Stimulated activated naive B cell treated with anti-CD40 and anti-IgM and Interleukin-4, amounts not matched to agents 10 μg/mL and 1 μg/mL and 100 μg/mL, for 72 hours (primary cell): ENCODE results near the gene MACROD2.
A peak's percentile ranks its signal among the peaks of the same experiment; 100 is the strongest.

ENCODE experiments used
- ATAC-seq, 2 donors: fragments of 150-1000 bp; cut with Tn5 transposase; replicated peaks; 2 replicates each; pipeline ENCODE4 v1.10.0; 2021; ENCODE audit warnings: moderate library complexity in 1 of 2
- DNase-seq: peaks from one replicate; pipeline ENCODE4 v3.0.0; 2021
- H3K27ac Mint-ChIP-seq: one replicate; pipeline ENCODE4 v1.8.0; 2022; ENCODE audit warnings: mild to moderate bottlenecking, mixed read lengths
- H3K27me3 Mint-ChIP-seq, 2 donors: one replicate each; pipeline ENCODE4 v1.8.0; 2022; ENCODE audit warnings: mixed read lengths in 2 of 2
- H3K36me3 Mint-ChIP-seq, 2 donors: one replicate each; pipeline ENCODE4 v1.8.0; 2022; ENCODE audit warnings: mixed read lengths in 2 of 2, mild to moderate bottlenecking in 1 of 2
- H3K4me1 Mint-ChIP-seq, 2 donors: one replicate each; pipeline ENCODE4 v1.8.0; 2022; ENCODE audit warnings: mixed read lengths in 2 of 2, mild to moderate bottlenecking in 1 of 2
- H3K4me3 Mint-ChIP-seq, 2 donors: one replicate each; pipeline ENCODE4 v1.8.0; 2022; ENCODE audit warnings: mild to moderate bottlenecking in 2 of 2, mixed read lengths in 2 of 2, moderate library complexity in 1 of 2
- H3K9me3 Mint-ChIP-seq, 2 donors: one replicate each; pipeline ENCODE4 v1.8.0; 2022; ENCODE audit warnings: mixed read lengths in 2 of 2, mild to moderate bottlenecking in 1 of 2

Gene MACROD2

GRCh38 chr20:14422892-14423291 is 427.6 kb downstream of the MACROD2 start:
- no peak overlapping the region for H3K27ac Mint-ChIP-seq
- ATAC-seq (no peak), DNase-seq (no peak)

GRCh38 chr20:14431568-14431967 is 436.3 kb downstream of the MACROD2 start:
- Mint-ChIP-seq H3K36me3 (no peaks in the 10 kb centered on the region), H3K27ac (no peak overlapping the region), H3K9me3 (peaks cover 0 to 4% of the 10 kb centered on the region in 2 donors), H3K4me3 (no peak overlapping the region), H3K27me3 (no peaks in the 10 kb centered on the region), H3K4me1 (no peaks in the 10 kb centered on the region)
- ATAC-seq (peak in 1 of 2 donors; percentile 51), DNase-seq (no peak)

More at GRCh38 chr20:14422892-14423291, 427.6 kb downstream of the MACROD2 start:
- no peaks in the 10 kb centered on the region for H3K27me3 Mint-ChIP-seq
- no peaks in the 10 kb centered on the region for H3K36me3 Mint-ChIP-seq
- no peaks in the 10 kb centered on the region for H3K9me3 Mint-ChIP-seq
- no peaks in the 10 kb centered on the region for H3K4me1 Mint-ChIP-seq
- H3K4me3 Mint-ChIP-seq: no peak overlapping the region

GRCh38 chr20:14432085-14432484 is 436.8 kb downstream of the MACROD2 start:
- no peaks in the 10 kb centered on the region for H3K27me3 Mint-ChIP-seq
- no peaks in the 10 kb centered on the region for H3K4me1 Mint-ChIP-seq
- H3K27ac Mint-ChIP-seq: no peak overlapping the region
- peaks cover 0 to 4% of the 10 kb centered on the region in 2 donors for H3K9me3 Mint-ChIP-seq
- ATAC-seq: no peak
- no peak for DNase-seq
- no peak overlapping the region for H3K4me3 Mint-ChIP-seq
- H3K36me3 Mint-ChIP-seq: no peaks in the 10 kb centered on the region

GRCh38 chr20:14432597-14432996 is 437.3 kb downstream of the MACROD2 start:
- Mint-ChIP-seq H3K4me3 (no peak overlapping the region), H3K36me3 (no peaks in the 10 kb centered on the region), H3K9me3 (peaks cover 0 to 4% of the 10 kb centered on the region in 2 donors), H3K4me1 (no peaks in the 10 kb centered on the region), H3K27ac (no peak overlapping the region), H3K27me3 (no peaks in the 10 kb centered on the region)
- no peak for ATAC-seq
- DNase-seq: no peak

GRCh38 chr20:14434384-14435136 is 439.2 kb downstream of the MACROD2 start:
- Mint-ChIP-seq H3K4me3 (no peak overlapping the region), H3K27ac (no peak overlapping the region), H3K27me3 (no peaks in the 10 kb centered on the region), H3K9me3 (peaks cover 0 to 11% of the 10 kb centered on the region in 2 donors), H3K36me3 (no peaks in the 10 kb centered on the region), H3K4me1 (no peaks in the 10 kb centered on the region)
- DNase-seq: no peak
- ATAC-seq: no peak

GRCh38 chr20:14441201-14441600 is 445.9 kb downstream of the MACROD2 start:
- no peak for DNase-seq
- H3K27me3 Mint-ChIP-seq: no peaks in the 10 kb centered on the region
- H3K27ac Mint-ChIP-seq: no peak overlapping the region
- no peaks in the 10 kb centered on the region for H3K4me1 Mint-ChIP-seq
- peaks cover 2 to 10% of the 10 kb centered on the region in 2 donors for H3K9me3 Mint-ChIP-seq
- ATAC-seq: no peak
- H3K36me3 Mint-ChIP-seq: no peaks in the 10 kb centered on the region
- no peak overlapping the region for H3K4me3 Mint-ChIP-seq

- ATAC-seq (no peak), DNase-seq (no peak)
- Mint-ChIP-seq H3K4me1 (no peaks in the 10 kb centered on the region), H3K36me3 (no peaks in the 10 kb centered on the region), H3K9me3 (peaks cover 0 to 5% of the 10 kb centered on the region in 2 donors), H3K27ac (no peak overlapping the region), H3K27me3 (no peaks in the 10 kb centered on the region), H3K4me3 (no peak overlapping the region)
Observed at GRCh38 chr20:14444106-14444505, 448.8 kb downstream of the MACROD2 start.

GRCh38 chr20:14445310-14445709 is 450.0 kb downstream of the MACROD2 start:
- no peaks in the 10 kb centered on the region for H3K4me1 Mint-ChIP-seq
- ATAC-seq (no peak), DNase-seq (no peak)
- no peak overlapping the region for H3K4me3 Mint-ChIP-seq
- H3K27ac Mint-ChIP-seq: no peak overlapping the region
- H3K36me3 Mint-ChIP-seq: no peaks in the 10 kb centered on the region
- no peaks in the 10 kb centered on the region for H3K27me3 Mint-ChIP-seq
- peaks cover 0 to 5% of the 10 kb centered on the region in 2 donors for H3K9me3 Mint-ChIP-seq

GRCh38 chr20:14445902-14446301 is 450.6 kb downstream of the MACROD2 start:
- ATAC-seq: no peak
- no peak for DNase-seq
- no peak overlapping the region for H3K4me3 Mint-ChIP-seq
- peaks cover 0 to 5% of the 10 kb centered on the region in 2 donors for H3K9me3 Mint-ChIP-seq
- no peak overlapping the region for H3K27ac Mint-ChIP-seq
- H3K36me3 Mint-ChIP-seq: no peaks in the 10 kb centered on the region
- no peaks in the 10 kb centered on the region for H3K27me3 Mint-ChIP-seq
- no peaks in the 10 kb centered on the region for H3K4me1 Mint-ChIP-seq

GRCh38 chr20:14446446-14446845 is 451.1 kb downstream of the MACROD2 start:
- H3K27ac Mint-ChIP-seq: no peak overlapping the region
- no peak for DNase-seq
- H3K27me3 Mint-ChIP-seq: no peaks in the 10 kb centered on the region
- H3K36me3 Mint-ChIP-seq: no peaks in the 10 kb centered on the region
- peaks cover 0 to 5% of the 10 kb centered on the region in 2 donors for H3K9me3 Mint-ChIP-seq
- no peaks in the 10 kb centered on the region for H3K4me1 Mint-ChIP-seq
- no peak for ATAC-seq
- H3K4me3 Mint-ChIP-seq: no peak overlapping the region

GRCh38 chr20:14449323-14449722 is 454.0 kb downstream of the MACROD2 start:
- DNase-seq (no peak), ATAC-seq (no peak)
- no peaks in the 10 kb centered on the region for H3K36me3 Mint-ChIP-seq
- peaks cover 0 to 3% of the 10 kb centered on the region in 2 donors for H3K9me3 Mint-ChIP-seq
- no peak overlapping the region for H3K4me3 Mint-ChIP-seq
- H3K27me3 Mint-ChIP-seq: no peaks in the 10 kb centered on the region
- H3K27ac Mint-ChIP-seq: no peak overlapping the region
- no peaks in the 10 kb centered on the region for H3K4me1 Mint-ChIP-seq

GRCh38 chr20:14450256-14450655 is 454.9 kb downstream of the MACROD2 start:
- DNase-seq (no peak), ATAC-seq (no peak)
- Mint-ChIP-seq H3K27me3 (no peaks in the 10 kb centered on the region), H3K36me3 (no peaks in the 10 kb centered on the region), H3K4me1 (no peaks in the 10 kb centered on the region), H3K27ac (no peak overlapping the region), H3K9me3 (peaks cover 0 to 2% of the 10 kb centered on the region in 2 donors), H3K4me3 (no peak overlapping the region)

GRCh38 chr20:14451458-14451857 is 456.1 kb downstream of the MACROD2 start:
- Mint-ChIP-seq H3K9me3 (peaks cover 0 to 2% of the 10 kb centered on the region in 2 donors), H3K27ac (no peak overlapping the region), H3K4me1 (no peaks in the 10 kb centered on the region), H3K27me3 (no peaks in the 10 kb centered on the region), H3K4me3 (no peak overlapping the region), H3K36me3 (no peaks in the 10 kb centered on the region)
- ATAC-seq: no peak
- no peak for DNase-seq

- no peak for ATAC-seq
- no peak overlapping the region for H3K27ac Mint-ChIP-seq
- H3K9me3 Mint-ChIP-seq: peaks cover 0 to 2% of the 10 kb centered on the region in 2 donors
- no peak for DNase-seq
- no peaks in the 10 kb centered on the region for H3K27me3 Mint-ChIP-seq
- no peak overlapping the region for H3K4me3 Mint-ChIP-seq
- H3K4me1 Mint-ChIP-seq: no peaks in the 10 kb centered on the region
- H3K36me3 Mint-ChIP-seq: no peaks in the 10 kb centered on the region
Observed at GRCh38 chr20:14453259-14453658, 457.9 kb downstream of the MACROD2 start.

- no peak overlapping the region for H3K27ac Mint-ChIP-seq
- H3K4me3 Mint-ChIP-seq: no peak overlapping the region
- ATAC-seq (no peak), DNase-seq (no peak)
- peaks cover 0 to 2% of the 10 kb centered on the region in 2 donors for H3K9me3 Mint-ChIP-seq
- no peaks in the 10 kb centered on the region for H3K27me3 Mint-ChIP-seq
- H3K4me1 Mint-ChIP-seq: no peaks in the 10 kb centered on the region
- H3K36me3 Mint-ChIP-seq: no peaks in the 10 kb centered on the region
Observed at GRCh38 chr20:14454296-14454695, 459.0 kb downstream of the MACROD2 start.
